ENCODE measurements around the gene HELT.
"Not testable (repeated sequence)": the region's sequence is repeated elsewhere in the genome, so short reads cannot be mapped to it uniquely, and the experiment has no call there.

Gene HELT

GRCh38 chr4:185051283-185051682 lies 33.0 kb downstream of the HELT start:
- not testable (repeated sequence) for ATAC-seq; H3K27ac Mint-ChIP-seq; H3K4me3 Mint-ChIP-seq; H3K9me3 Mint-ChIP-seq; H3K4me1 Mint-ChIP-seq; H3K36me3 Mint-ChIP-seq; DNase-seq (ENCODE audit: low spot score in 2 of 2)

DNA sequence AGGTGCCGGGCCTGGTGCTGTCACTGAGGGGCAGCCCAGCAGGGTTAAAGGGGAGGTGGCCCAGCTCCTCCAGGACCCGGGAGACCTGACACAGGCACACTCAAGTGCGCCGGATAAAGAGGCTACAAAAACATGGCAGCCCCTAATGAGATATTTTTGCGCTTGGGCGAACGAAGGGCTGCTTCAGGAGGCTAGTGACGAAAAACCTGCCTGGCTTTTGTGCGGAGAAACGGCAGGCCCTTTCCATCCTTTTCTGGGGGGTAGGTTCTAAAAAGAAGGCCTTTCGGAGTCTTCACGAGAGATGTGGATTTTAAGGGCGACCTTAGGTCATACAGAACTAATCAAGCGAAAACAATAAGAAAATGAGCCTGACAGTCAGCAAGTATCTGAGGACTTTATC lies 35.5 kb downstream of the HELT start:
- DNase-seq (ENCODE audit: low spot score in 2 of 2), result no peak
- no peak overlapping the region for H3K27ac Mint-ChIP-seq
- H3K4me3 Mint-ChIP-seq, result no peak overlapping the region
- H3K36me3 Mint-ChIP-seq, result no peaks in the 10 kb centered on the region
- no peak for ATAC-seq
- H3K4me1 Mint-ChIP-seq, result no peaks in the 10 kb centered on the region
- no peaks in the 10 kb centered on the region for H3K9me3 Mint-ChIP-seq

DNA sequence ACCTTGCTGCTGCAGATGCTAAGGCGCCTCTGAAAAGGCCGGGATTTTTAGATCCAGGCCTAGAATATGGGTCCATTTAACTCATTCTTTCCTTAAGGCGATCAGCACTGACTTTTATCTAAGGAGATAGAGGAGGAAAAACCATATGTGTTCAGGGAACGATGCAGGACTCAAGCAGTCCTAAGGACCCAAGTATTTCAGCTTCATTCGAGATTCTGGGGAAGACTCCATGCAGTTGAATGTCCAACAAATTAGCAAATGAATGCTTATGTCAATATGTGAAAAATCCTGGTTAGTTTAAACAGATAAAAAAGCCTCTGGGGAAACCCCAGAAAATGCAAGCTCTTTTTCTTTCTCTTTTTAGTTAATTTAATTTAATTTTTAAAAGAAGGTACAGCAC lies 36.0 kb downstream of the HELT start:
- H3K36me3 Mint-ChIP-seq, result no peaks in the 10 kb centered on the region
- no peaks in the 10 kb centered on the region for H3K9me3 Mint-ChIP-seq
- DNase-seq (ENCODE audit: low spot score in 2 of 2) (no peak), ATAC-seq (no peak)
- no peak overlapping the region for H3K4me3 Mint-ChIP-seq
- no peak overlapping the region for H3K27ac Mint-ChIP-seq
- H3K4me1 Mint-ChIP-seq, result no peaks in the 10 kb centered on the region

DNA sequence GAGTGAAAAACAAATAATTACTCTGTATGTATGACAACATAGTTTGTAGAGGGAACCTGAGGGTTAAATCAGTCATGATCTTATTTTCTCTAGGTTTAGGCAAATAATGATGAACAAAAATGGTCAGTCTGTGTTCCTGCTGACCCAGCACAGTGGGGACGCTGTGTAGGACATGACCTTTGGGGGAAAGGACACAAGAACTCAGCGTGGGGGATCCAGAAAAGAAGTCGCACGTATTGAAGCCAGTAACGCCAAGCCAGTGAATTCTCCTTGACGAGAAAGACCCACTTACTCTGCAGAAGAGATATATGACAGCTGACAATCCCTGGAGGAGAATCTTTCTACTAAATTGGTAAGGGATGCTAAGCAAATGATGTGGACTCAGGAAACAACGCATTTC lies 36.6 kb downstream of the HELT start:
- Mint-ChIP-seq H3K9me3 (no peaks in the 10 kb centered on the region), H3K4me3 (no peak overlapping the region), H3K27ac (no peak overlapping the region), H3K36me3 (no peaks in the 10 kb centered on the region), H3K4me1 (no peaks in the 10 kb centered on the region)
- DNase-seq (ENCODE audit: low spot score in 2 of 2) (no peak), ATAC-seq (no peak)

- H3K36me3 Mint-ChIP-seq, result no peaks in the 10 kb centered on the region
- ATAC-seq (no peak), DNase-seq (ENCODE audit: low spot score in 2 of 2) (no peak)
- no peaks in the 10 kb centered on the region for H3K9me3 Mint-ChIP-seq
- no peak overlapping the region for H3K4me3 Mint-ChIP-seq
- no peaks in the 10 kb centered on the region for H3K4me1 Mint-ChIP-seq
- no peak overlapping the region for H3K27ac Mint-ChIP-seq
These were observed 43.3 kb downstream of the HELT start for GRCh38 chr4:185061610-185062009.

- ATAC-seq (no peak), DNase-seq (ENCODE audit: low spot score in 2 of 2) (no peak)
- no peaks in the 10 kb centered on the region for H3K36me3 Mint-ChIP-seq
- no peaks in the 10 kb centered on the region for H3K4me1 Mint-ChIP-seq
- H3K27ac Mint-ChIP-seq, result no peak overlapping the region
- H3K9me3 Mint-ChIP-seq, result no peaks in the 10 kb centered on the region
- H3K4me3 Mint-ChIP-seq, result no peak overlapping the region
These were observed 44.3 kb downstream of the HELT start for GRCh38 chr4:185062606-185063005.

DNA sequence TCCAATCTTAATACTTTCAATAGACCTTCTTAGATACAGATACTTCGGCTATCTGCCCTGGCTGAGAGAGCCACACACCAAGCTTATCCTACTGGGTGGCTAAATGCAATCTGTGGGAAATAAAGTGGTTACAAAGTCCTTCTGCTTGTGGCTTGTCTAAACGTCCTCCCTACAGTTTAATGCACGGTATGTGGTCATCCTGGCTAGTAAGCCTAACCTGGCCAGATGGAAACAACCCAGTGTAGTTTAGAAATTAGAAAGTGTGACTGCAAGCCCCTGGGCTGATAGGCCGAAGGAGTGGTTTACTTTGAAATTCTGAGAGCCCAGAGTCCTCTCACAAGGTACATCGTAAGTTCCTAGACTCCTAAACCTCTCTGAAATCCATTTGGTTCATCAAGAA lies 47.9 kb downstream of the HELT start:
- no peak overlapping the region for H3K4me3 Mint-ChIP-seq
- DNase-seq (ENCODE audit: low spot score in 2 of 2) (no peak), ATAC-seq (no peak)
- H3K9me3 Mint-ChIP-seq, result no peaks in the 10 kb centered on the region
- no peak overlapping the region for H3K27ac Mint-ChIP-seq
- H3K4me1 Mint-ChIP-seq, result no peaks in the 10 kb centered on the region
- no peaks in the 10 kb centered on the region for H3K36me3 Mint-ChIP-seq

- no peak overlapping the region for H3K4me3 Mint-ChIP-seq
- H3K9me3 Mint-ChIP-seq, result no peaks in the 10 kb centered on the region
- no peaks in the 10 kb centered on the region for H3K36me3 Mint-ChIP-seq
- no peak overlapping the region for H3K27ac Mint-ChIP-seq
- ATAC-seq (no peak), DNase-seq (ENCODE audit: low spot score in 2 of 2) (no peak)
- no peaks in the 10 kb centered on the region for H3K4me1 Mint-ChIP-seq
These were observed 50.5 kb downstream of the HELT start for GRCh38 chr4:185068837-185069236.
